NCI-H1105 treated with DMSO at 0.1 percent for 48 hours (cell line): ENCODE results near the gene SCNN1B.
"Not testable (repeated sequence)": the region's sequence is repeated elsewhere in the genome, so short reads cannot be mapped to it uniquely, and the experiment has no call there.

ENCODE experiments used
- DNase-seq: peaks from one replicate; lab custom pipeline; 2025; lab: John Stamatoyannopoulos, UW

SCNN1B gene

GRCh38 chr16:23381702-23382101 lies 79.6 kb downstream of the SCNN1B start:
- not testable (repeated sequence) for DNase-seq

- DNase-seq = no peak
These were observed 80.2 kb downstream of the SCNN1B start for GRCh38 chr16:23382279-23382678.

- DNase-seq = no peak
These were observed 81.8 kb downstream of the SCNN1B start for GRCh38 chr16:23383881-23384280.

GRCh38 chr16:23384878-23385277 lies 82.8 kb downstream of the SCNN1B start:
- no peak for DNase-seq

- DNase-seq = no peak
These were observed 83.3 kb downstream of the SCNN1B start for GRCh38 chr16:23385441-23385840.

GRCh38 chr16:23387666-23388065 lies 85.6 kb downstream of the SCNN1B start:
- DNase-seq = no peak

- no peak for DNase-seq
These were observed 86.7 kb downstream of the SCNN1B start for GRCh38 chr16:23388786-23389185.

- DNase-seq = no peak
These were observed 87.1 kb downstream of the SCNN1B start for GRCh38 chr16:23389201-23389600.

- not testable (repeated sequence) for DNase-seq
These were observed 87.8 kb downstream of the SCNN1B start for GRCh38 chr16:23389936-23390335.

GRCh38 chr16:23391381-23392222 lies 89.5 kb downstream of the SCNN1B start:
- DNase-seq = no peak

GRCh38 chr16:23392223-23392600 lies 90.1 kb downstream of the SCNN1B start:
- no peak for DNase-seq

- DNase-seq = no peak
These were observed 92.2 kb downstream of the SCNN1B start for GRCh38 chr16:23394141-23394831.

GRCh38 chr16:23395732-23396131 lies 93.6 kb downstream of the SCNN1B start:
- DNase-seq = no peak

- no peak for DNase-seq
These were observed 95.4 kb downstream of the SCNN1B start for GRCh38 chr16:23397464-23397863.

GRCh38 chr16:23398987-23399805 lies 97.1 kb downstream of the SCNN1B start:
- DNase-seq = no peak

- not testable (repeated sequence) for DNase-seq
These were observed 98.3 kb downstream of the SCNN1B start for GRCh38 chr16:23400447-23400846.

- DNase-seq = no peak
These were observed 99.0 kb downstream of the SCNN1B start for GRCh38 chr16:23401139-23401538.

GRCh38 chr16:23402100-23402499 lies 100.0 kb downstream of the SCNN1B start:
- DNase-seq = no peak

- DNase-seq = no peak
These were observed 101.4 kb downstream of the SCNN1B start for GRCh38 chr16:23403547-23403946.

GRCh38 chr16:23406024-23406423 lies 103.9 kb downstream of the SCNN1B start:
- DNase-seq = no peak

- DNase-seq = no peak
These were observed 104.6 kb downstream of the SCNN1B start for GRCh38 chr16:23406546-23407240.
